PC-9 (cell line): Measurements from ENCODE around the gene IL1RAP.

Experiments
- CTCF ChIP-seq: fragments of 200-600 bp; sonication (generic); conservative IDR thresholded peaks from 2 replicates; pipeline ENCODE4 v1.6.1; 2017; ENCODE audit warnings: mixed run types, antibody characterized with exemption, mild to moderate bottlenecking, moderate library complexity
- EZH2 ChIP-seq: fragments of 200-600 bp; sonication (generic); IDR thresholded peaks from 2 replicates; pipeline ENCODE4 v1.8.0; 2017; ENCODE audit warnings: antibody characterized with exemption, low read depth

GRCh38 chr3:190552021-190552420 is 38.1 kb downstream of the IL1RAP start:
- TF ChIP-seq CTCF (no peak), EZH2 (no peak)
